GM21367 (cell line): ENCODE results near the gene PCSK5.

Source experiments
- ATAC-seq: cut with Tn5 transposase; IDR thresholded peaks from one replicate; pipeline ENCODE4 v1.9.1; 2021; ENCODE audit not compliant: unreplicated experiment

PCSK5 gene

DNA sequence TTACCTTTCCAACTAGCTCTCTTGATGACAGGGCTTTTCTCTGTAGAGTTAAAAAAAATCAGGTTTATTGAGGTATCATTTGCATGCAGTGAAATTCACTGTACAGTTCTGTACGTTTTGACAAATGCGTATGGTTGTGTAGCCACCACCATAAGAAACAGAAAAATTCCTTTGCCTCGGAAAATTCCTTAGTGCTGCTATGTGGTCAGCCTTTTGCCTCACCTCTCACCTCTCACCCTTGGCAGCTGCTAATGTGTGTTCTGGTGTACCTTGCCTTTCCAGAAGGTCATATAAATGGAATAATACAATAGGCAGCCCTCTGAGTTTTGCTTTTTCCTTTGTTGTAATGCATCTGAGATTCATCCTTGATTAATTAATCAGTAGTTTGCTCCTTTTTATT lies 28.4 kb downstream of the PCSK5 start:
- ATAC-seq: no peak

DNA sequence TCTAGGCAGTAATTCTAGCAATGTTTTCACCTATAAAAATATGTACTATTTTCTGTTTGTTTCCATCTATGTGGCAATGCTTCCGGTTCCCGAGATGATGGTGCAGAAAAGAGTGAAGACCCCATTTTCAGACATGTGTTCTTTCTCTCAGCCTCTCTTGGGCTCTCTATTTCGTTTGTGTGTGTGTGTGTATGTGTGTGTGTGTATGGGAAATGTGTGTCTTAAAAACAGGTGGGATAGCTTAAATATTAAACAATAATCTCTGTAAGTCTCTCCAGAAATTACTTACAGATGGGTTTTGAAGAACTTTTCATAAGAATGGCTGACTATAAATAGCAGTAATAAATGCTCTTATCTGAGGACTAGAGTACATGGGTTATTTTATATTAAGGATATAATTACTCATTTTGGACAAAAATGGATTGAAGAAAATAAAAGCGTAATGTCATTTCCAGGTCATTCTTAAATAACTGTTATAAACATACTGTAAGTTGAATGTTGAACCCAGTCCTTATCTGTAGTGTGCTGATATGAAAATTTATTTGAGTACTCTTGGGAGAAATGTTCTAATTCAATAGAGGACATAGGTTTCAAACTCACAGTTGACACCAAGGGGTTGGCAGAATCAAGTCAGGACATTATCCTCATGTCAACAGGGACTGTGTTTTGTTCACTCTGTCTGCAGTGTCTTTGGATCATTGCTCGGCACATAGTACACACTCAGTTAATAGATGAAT lies 31.1 kb downstream of the PCSK5 start:
- no peak for ATAC-seq

DNA sequence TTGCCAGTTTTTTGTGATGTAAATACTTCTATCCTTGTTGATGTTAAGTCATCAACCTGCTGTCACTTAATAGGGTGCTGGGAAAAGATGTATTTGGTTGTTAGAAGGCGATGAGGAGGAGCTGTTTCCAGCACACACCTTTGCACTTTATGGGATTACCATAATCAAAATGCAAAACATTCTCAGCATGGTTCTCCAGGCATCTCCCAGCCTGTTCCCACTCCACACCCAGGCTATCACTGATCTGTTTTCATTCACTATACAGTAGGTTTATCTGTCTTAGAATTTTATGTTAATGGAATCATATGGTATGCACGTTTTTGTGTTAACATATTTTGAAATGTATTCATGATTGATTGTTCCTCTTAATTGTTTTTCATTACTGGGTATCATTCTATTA lies 35.9 kb downstream of the PCSK5 start:
- ATAC-seq: no peak

DNA sequence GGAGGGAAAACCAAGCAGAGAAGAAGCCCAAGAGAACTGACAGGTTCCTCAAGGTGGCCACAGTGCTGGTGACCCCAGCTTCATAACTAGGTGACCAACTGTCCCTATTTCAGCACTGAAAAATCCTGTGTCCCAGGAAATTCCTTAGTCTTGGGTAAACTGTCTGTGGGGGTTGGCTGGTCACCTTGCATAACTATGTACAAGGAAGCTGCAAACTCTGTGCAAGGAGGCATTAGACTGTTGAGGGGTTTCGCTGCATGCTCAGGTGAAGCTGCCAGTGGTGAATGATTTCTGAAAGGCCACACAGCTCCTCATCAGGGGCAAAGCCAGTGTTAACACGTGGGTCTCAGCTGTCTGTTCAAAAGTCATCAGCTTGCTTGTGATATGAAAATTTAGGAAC lies 36.9 kb downstream of the PCSK5 start:
- no peak for ATAC-seq

DNA sequence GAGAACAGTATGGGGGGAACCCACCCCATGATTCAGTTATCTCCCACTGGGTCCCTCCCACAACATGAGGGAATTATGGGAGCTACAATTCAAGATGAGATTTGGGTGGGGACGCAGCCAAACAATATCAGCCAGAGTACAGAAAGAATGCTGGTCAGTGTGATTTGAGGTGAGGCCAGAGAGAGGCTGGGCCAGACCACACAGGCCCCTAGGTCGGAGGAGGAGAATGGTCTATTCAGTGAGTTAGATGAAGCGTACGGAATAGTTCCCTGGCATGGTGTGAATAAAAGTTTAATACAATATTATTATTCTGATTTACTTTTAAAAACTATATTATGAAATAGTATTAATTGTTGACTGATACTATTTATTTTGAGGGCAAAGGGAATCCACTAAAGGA lies 39.7 kb downstream of the PCSK5 start:
- ATAC-seq: no peak

GRCh38 chr9:75930730-75931321 lies 40.4 kb downstream of the PCSK5 start:
- no peak for ATAC-seq

GRCh38 chr9:75933982-75934381 lies 43.5 kb downstream of the PCSK5 start:
- ATAC-seq: no peak

DNA sequence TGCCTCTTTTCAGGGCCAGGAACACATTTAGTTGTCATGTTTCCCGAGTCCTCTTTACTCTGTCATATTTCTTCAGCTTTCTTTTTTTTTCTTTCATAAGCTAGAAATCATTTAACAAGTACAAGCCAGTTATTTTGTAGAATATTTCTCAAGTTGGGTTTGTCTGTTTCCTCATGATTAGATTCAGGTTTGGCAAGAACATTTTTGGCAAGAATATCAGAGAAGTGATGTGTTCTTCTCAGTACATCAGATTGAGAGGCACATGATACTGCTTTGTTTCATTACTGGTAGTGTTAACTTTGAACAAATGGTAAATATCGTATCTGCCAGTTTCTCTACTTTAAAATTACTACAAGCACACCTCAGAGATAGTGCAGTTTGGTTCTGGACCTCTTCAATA lies 45.1 kb downstream of the PCSK5 start:
- ATAC-seq: no peak

- no peak for ATAC-seq
Measured at GRCh38 chr9:75937521-75938258, 47.2 kb downstream of the PCSK5 start.

GRCh38 chr9:75938946-75939345 lies 48.5 kb downstream of the PCSK5 start:
- no peak for ATAC-seq

DNA sequence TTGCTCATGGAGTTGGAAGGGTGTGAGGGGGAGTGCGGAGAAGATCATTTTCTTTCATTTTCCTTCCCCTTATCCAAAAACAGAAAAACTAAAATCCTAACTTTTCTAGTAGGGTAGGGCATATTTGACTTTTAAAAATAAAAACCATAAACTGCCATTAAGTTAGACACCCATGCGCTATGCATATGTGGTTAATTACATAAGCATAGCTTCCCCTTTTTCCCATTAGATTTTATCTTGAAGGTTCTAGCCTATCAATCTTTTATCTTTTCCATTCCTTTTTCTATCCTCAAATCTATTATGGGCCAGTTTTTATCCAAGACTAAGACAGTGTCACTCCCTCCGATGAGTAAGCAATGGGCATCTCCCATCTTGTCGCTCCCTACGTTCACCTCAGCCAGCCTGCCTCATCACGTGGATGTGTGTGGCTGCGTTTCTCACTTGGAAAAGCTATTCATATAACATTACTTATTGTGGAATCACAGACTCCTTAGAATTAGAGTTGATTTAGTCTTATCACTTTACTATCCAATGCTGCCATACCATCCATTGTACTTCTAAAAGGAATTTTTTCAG lies 49.2 kb downstream of the PCSK5 start:
- no peak for ATAC-seq

GRCh38 chr9:75941066-75941465 lies 50.6 kb downstream of the PCSK5 start:
- ATAC-seq: no peak

DNA sequence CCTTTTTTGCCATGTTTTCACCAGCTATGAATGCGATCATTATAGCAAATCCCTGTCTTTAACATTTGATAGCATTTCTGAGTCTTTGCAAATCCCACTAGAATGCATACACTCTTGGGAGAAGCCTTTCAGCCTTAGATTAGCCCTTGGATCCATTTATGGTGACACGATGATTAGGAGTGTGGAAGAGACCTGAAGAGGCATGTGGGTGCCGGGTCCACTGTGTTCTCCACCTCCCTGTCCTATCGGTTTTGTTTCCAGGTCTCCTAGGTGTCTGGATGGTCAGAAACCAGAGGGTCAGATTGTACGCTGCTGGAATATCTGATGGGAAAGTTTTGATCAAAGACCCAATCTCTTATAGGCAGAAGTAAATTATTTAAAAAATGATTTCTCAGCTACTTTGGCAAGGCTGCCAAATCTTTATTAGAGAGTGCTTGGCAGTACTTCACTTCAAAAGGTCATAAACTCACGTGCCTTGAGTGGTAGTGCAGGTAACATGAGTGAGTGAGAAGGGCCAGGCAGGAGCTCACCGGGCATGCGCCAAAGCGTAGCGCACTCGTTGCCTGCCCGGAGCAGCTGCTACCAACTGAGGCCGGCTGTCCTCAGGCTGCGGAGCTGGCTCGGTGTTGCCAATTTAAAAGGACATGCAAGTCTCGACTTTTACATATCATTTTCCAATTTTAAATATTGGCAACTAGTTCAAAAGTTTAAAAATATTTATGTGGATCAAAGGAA lies 51.3 kb downstream of the PCSK5 start:
- ATAC-seq: no peak

DNA sequence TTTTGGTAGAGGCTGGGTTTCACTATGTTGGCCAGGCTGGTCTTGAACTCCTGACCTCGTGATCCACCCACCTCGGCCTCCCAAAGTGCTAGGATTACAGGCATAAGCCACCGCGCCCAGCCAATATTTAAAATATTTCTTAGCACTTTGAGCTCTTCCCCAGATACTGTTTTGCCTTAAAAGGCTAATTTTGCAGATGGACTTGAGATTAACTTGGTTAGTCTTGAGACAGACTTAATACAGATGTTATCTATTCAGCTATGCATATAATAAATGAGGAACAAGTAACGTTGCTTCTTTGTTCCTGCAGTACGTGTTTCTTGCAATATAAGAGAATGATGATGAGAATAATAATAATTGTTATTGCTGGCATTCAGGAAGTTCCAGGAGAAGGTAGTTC lies 56.3 kb downstream of the PCSK5 start:
- no peak for ATAC-seq

- ATAC-seq: no peak
Measured at GRCh38 chr9:75947233-75947632, 56.8 kb downstream of the PCSK5 start.

DNA sequence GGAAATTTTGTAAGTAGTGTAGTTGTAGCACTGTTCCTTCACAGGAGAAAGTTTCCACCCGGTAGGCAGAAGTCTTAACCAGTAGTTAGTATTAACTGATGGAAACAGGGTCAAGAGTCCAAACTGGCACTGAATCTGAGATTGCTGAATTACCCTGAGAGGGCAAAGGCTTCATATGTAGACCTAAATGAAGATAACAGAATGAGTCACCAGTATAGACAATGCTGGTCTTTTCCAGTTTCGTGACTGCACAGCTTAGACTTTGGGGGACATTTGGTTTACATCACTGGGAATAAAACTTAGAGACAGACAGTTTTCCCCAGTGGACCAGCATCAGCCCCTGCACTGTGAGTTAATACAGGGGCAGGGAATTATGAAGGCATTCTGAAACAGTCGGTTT lies 60.5 kb downstream of the PCSK5 start:
- ATAC-seq: no peak

DNA sequence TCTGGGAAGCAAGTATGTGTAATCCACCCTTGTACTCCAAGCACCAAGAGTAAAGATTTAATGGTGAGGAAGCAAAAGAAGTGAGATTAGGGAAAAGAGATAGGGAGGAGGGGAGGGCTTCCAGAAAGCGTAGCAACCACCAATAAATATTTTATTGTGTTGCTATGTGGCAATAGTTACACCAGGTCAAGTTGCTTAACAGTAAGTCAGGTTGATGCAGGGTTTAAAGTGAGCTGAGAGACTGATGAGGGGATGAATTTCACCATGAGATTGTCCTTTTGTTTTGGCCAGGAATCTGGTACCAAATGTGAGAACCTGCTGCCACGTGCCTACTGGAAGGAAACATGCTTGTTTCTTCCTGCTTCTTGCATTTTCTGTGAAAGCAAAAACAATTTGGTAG lies 62.7 kb downstream of the PCSK5 start:
- no peak for ATAC-seq

- ATAC-seq: no peak
Measured at GRCh38 chr9:75956161-75956560, 65.7 kb downstream of the PCSK5 start.

GRCh38 chr9:75957116-75957515 lies 66.6 kb downstream of the PCSK5 start:
- ATAC-seq: no peak

- ATAC-seq: no peak
Measured at GRCh38 chr9:75958226-75958625, 67.8 kb downstream of the PCSK5 start.

DNA sequence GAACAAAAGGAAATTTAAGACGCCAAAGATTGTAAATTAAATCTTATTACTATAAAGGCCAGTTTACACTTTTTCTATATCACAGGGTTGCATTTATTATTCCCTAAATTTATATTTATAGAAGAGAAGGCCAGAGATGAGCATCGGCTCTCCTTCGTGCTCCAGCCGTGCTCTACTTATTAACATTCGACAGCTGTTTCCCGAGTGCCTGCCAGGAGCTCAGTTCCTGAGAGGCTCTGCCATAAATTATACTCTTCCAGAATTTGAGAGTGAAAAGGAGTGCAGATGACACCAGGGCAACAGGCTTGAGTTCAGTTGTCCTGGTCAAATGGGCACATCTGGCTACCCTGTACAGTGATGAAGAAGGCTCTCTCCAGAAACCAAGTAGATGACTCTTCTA lies 70.1 kb downstream of the PCSK5 start:
- ATAC-seq: no peak
